Measurements from ENCODE around the gene SUSD2.

GRCh38 chr22:24178021-24178431, 3.3 kb upstream of the SUSD2 start:
- no peak for TF ChIP-seq EP300 (IDR thresholded peaks at IDR 0.05)
- no peak for TF ChIP-seq POLR2A (IDR thresholded peaks at IDR 0.05; ENCODE audit: low read depth)
- no peak for TF ChIP-seq CTCF (IDR thresholded peaks at IDR 0.05)
